ENCODE results near the gene ALOX12B.

DNA sequence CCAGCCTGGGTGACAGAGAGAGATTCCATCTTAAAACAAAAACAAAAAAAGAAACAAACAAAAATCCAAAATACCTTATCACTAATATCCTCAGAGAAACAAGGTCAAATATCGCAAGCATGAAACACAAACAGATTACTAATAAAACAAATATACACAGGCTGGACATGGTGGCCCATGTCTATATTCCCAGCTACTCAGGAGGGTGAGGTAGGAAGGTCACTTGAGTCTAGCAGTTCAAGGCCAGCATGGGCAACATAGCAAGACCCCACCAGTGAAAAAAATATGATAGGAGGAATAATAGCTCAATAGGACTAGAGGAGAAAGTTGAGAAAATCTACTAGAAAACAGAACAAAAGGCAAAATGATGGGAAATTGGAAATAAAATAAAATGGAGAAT lies 55.6 kb downstream of the ALOX12B start:
- TF ChIP-seq, protein P1, sequence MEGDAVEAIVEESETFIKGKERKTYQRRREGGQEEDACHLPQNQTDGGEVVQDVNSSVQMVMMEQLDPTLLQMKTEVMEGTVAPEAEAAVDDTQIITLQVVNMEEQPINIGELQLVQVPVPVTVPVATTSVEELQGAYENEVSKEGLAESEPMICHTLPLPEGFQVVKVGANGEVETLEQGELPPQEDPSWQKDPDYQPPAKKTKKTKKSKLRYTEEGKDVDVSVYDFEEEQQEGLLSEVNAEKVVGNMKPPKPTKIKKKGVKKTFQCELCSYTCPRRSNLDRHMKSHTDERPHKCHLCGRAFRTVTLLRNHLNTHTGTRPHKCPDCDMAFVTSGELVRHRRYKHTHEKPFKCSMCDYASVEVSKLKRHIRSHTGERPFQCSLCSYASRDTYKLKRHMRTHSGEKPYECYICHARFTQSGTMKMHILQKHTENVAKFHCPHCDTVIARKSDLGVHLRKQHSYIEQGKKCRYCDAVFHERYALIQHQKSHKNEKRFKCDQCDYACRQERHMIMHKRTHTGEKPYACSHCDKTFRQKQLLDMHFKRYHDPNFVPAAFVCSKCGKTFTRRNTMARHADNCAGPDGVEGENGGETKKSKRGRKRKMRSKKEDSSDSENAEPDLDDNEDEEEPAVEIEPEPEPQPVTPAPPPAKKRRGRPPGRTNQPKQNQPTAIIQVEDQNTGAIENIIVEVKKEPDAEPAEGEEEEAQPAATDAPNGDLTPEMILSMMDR (IDR thresholded peaks at IDR 0.05) = no peak
- no peak for TF ChIP-seq EP300 (IDR thresholded peaks at IDR 0.05)
- no peak for TF ChIP-seq POLR2A (IDR thresholded peaks at IDR 0.05)
